HepG2 (cell line): ENCODE measurements around the gene CDK5RAP2. TPM values are rescaled to one million over a fixed set of nuclear protein-coding genes. Genes with fewer than 3 reads are reported as not detected.

ENCODE experiments used
- AGO2 ChIP-seq: fragments of 200-400 bp; formaldehyde crosslinking; optimal IDR thresholded peaks from 2 replicates; pipeline ENCODE3; 2017; ENCODE audit warnings: mild to moderate bottlenecking, low read depth, low read length, moderate library complexity
- CBX2 ChIP-seq, 2 experiments: fragments of 200-600 bp in 1 of 2; sonication (generic); formaldehyde crosslinking in 1 of 2; IDR thresholded peaks; 2 replicates each; pipeline versions ENCODE4 v1.7.0 to v1.8.1; 2018 to 2022; ENCODE audit warnings: low read depth in 2 of 2, low read length in 1 of 2, mild to moderate bottlenecking in 1 of 2, missing genetic modification reagents in 1 of 2
- CENPT ChIP-seq: sonication (generic); formaldehyde crosslinking; IDR thresholded peaks from 2 replicates; pipeline ENCODE4 v1.8.0; 2022; ENCODE audit warnings: low read depth, mild to moderate bottlenecking, moderate library complexity, missing genetic modification reagents
- NRL ChIP-seq: sonication (generic); formaldehyde crosslinking; IDR thresholded peaks from 2 replicates; pipeline ENCODE4 v1.5.0; 2020; ENCODE audit warnings: missing genetic modification reagents, mild to moderate bottlenecking, moderate library complexity, borderline replicate concordance
- SOX13 ChIP-seq, 3 experiments: fragments of 450-650 bp in 1 of 3; sonication (generic) in 1 of 3; formaldehyde crosslinking in 1 of 3; IDR thresholded peaks in 2 of 3; conservative IDR thresholded peaks in 1 of 3; 2 replicates each; pipeline versions ENCODE4 v1.5.0 to v1.6.1; 2016 to 2020; ENCODE audit warnings: antibody characterized with exemption in 1 of 3, mild to moderate bottlenecking in 1 of 3, missing compliant biosample characterization in 1 of 3, missing genetic modification reagents in 1 of 3, moderate library complexity in 1 of 3
- SP2 ChIP-seq: sonication (generic); formaldehyde crosslinking; IDR thresholded peaks from 2 replicates; pipeline ENCODE4 v1.5.1; 2020; ENCODE audit warnings: mild to moderate bottlenecking, missing genetic modification reagents
- TMF1 ChIP-seq: sonication (generic); formaldehyde crosslinking; IDR thresholded peaks from 2 replicates; pipeline ENCODE4 v1.8.1; 2022; ENCODE audit warnings: low read depth, missing genetic modification reagents
- ZBTB7B ChIP-seq: sonication (generic); formaldehyde crosslinking; IDR thresholded peaks from 2 replicates; pipeline ENCODE4 v1.4.0; 2020; ENCODE audit warnings: missing genetic modification reagents
- ZFY ChIP-seq: sonication (generic); formaldehyde crosslinking; IDR thresholded peaks from 2 replicates; pipeline ENCODE4 v1.4.0; 2020; ENCODE audit warnings: missing genetic modification reagents
- ZNF577 ChIP-seq: sonication (generic); formaldehyde crosslinking; IDR thresholded peaks from 2 replicates; pipeline ENCODE4 v1.4.0; 2020; ENCODE audit warnings: mild to moderate bottlenecking, low read depth, missing genetic modification reagents, borderline replicate concordance
- polyA plus RNA-seq, 8 experiments: library from polyadenylated mRNA; depleted of rRNA in 3 of 8; stranded (reverse) in 7 of 8; unstranded in 1 of 8; fragments of >200 nt; fragmentation: Illumina TruSeq in 4 of 8; extraction: Trizol in 4 of 8; gene quantifications; 2 replicates each; pipeline versions ENCODE4 v1.2.1 to v1.2.3, GENCODE V29; 2011 to 2016; ENCODE audit warnings: low read depth in 4 of 8, missing spikeins in 1 of 8, mixed read lengths in 1 of 8; ENCODE audit not compliant: insufficient read depth in 1 of 8
- total RNA-seq, 5 experiments: library from RNA; depleted of rRNA; stranded (reverse); fragments of >200 nt; fragmentation: Illumina TruSeq; extraction: Trizol; gene quantifications; 2 replicates each; pipeline ENCODE4 v1.2.3, GENCODE V29; 2016; ENCODE audit warnings: low read depth in 1 of 5
- TF ChIP-seq, protein P1 (sequence below): sonication (generic); formaldehyde crosslinking; IDR thresholded peaks from 2 replicates; pipeline ENCODE4 v1.4.0; 2020; ENCODE audit warnings: mild to moderate bottlenecking, missing genetic modification reagents
- TF ChIP-seq, protein P2 (sequence below): sonication (generic); formaldehyde crosslinking; IDR thresholded peaks from 2 replicates; pipeline ENCODE4 v1.5.0; 2020; ENCODE audit warnings: missing genetic modification reagents, mild to moderate bottlenecking, borderline replicate concordance
- TF ChIP-seq, protein P3 (sequence below): IDR thresholded peaks from 2 replicates; pipeline ENCODE4 v1.6.1; 2016; ENCODE audit warnings: missing genetic modification reagents, missing compliant biosample characterization
- TF ChIP-seq, protein P4 (sequence below): sonication (generic); formaldehyde crosslinking; IDR thresholded peaks from 2 replicates; pipeline ENCODE4 v1.5.1; 2020; ENCODE audit warnings: missing genetic modification reagents, mild to moderate bottlenecking, borderline replicate concordance

Gene CDK5RAP2
- total and polyA plus RNA-seq, 2 of the 13 experiments (the other 11 are each of a cell fraction or from before 2014, with no cell fraction given): 31.8 to 42.2 TPM

DNA sequence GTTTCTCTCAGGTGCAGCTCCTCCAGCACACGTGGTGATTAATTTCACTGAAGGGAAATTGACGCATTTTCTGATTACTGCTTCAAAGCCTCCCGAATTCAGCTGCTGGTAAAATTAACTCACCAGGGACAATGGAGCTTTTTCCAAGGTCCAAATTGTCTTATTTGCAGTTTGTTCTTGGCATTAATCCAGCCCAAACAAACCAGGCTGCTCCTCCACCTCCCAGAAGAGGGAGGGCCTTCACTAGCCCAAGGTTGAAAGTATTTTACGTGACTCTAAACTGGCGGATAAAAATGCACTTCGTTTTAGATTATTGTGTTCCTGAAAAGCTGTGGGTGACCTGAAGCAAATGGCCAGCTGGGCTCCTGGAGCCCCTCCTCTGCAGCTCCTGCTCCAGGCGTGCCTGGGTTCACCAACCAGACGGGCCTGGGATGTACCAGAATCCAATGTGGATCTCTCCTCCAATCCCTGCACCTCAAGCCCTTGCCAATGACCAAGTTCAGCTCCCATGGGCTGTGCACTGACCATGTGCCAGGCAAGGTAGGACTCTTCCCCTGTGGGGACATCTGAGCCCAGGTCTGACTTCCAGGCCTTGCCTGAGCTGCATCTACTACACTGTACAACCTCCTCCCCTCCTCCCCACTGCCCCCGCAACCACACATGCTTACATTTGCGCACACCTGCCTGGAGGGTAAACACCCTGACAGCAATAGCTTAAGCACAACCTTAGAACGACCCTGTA is 193.4 kb downstream of the CDK5RAP2 start (continued):
- TF ChIP-seq, protein P1, sequence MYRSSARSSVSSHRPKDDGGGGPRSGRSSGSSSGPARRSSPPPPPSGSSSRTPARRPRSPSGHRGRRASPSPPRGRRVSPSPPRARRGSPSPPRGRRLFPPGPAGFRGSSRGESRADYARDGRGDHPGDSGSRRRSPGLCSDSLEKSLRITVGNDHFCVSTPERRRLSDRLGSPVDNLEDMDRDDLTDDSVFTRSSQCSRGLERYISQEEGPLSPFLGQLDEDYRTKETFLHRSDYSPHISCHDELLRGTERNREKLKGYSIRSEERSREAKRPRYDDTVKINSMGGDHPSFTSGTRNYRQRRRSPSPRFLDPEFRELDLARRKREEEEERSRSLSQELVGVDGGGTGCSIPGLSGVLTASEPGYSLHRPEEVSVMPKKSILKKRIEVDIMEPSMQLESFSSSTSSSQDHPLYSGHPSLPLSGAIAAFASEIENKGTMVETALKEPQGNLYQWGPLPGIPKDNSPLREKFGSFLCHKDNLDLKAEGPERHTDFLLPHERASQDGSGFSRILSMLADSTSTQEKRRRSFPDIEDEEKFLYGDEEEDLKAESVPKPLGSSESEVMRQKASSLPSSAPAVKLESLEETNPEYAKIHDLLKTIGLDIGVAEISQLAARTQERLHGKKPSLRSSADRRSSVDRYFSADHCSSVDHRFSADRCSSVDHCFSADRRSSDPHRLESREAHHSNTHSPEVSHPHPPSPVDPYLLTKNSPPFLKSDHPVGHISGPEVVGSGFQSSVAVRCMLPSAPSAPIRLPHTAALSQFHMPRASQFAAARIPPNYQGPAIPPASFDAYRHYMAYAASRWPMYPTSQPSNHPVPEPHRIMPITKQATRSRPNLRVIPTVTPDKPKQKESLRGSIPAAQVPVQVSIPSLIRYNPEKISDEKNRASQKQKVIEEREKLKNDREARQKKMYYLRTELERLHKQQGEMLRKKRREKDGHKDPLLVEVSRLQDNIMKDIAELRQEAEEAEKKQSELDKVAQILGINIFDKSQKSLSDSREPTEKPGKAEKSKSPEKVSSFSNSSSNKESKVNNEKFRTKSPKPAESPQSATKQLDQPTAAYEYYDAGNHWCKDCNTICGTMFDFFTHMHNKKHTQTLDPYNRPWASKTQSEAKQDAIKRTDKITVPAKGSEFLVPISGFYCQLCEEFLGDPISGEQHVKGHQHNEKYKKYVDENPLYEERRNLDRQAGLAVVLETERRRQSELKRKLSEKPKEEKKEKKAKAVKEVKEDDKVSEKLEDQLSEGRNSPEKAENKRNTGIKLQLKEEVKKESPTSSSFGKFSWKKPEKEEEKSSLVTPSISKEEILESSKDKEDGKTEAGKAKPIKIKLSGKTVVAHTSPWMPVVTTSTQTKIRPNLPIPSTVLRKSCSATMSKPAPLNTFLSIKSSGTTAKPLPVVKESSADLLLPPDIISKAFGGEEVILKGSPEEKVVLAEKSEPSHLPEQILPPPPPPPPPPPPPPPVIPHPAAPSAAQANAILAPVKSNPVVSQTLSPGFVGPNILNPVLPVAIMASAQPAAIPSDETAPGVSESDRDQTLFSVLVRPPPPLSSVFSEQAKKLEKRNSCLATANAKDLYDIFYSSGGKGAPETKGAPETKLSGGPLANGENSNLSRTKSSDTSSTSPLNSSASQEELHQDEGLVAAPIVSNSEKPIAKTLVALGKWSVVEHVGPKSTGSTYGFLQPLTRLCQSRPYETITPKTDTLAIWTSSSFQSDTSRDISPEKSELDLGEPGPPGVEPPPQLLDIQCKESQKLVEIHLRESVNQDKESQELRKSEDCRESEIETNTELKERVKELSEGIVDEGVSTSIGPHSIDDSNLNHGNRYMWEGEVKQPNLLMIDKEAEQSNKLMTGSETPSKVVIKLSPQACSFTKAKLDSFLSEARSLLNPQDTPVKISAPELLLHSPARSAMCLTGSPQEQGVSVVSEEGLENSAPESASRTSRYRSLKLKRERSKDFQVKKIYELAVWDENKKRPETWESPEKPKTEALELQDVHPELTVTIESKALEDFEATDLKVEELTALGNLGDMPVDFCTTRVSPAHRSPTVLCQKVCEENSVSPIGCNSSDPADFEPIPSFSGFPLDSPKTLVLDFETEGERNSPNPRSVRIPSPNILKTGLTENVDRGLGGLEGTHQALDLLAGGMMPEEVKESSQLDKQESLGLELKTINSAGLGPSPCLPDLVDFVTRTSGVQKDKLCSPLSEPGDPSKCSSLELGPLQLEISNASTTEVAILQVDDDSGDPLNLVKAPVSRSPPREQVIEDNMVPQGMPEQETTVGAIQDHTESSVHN (CRISPR knock-in tag): no peak
- TF ChIP-seq, protein P2, sequence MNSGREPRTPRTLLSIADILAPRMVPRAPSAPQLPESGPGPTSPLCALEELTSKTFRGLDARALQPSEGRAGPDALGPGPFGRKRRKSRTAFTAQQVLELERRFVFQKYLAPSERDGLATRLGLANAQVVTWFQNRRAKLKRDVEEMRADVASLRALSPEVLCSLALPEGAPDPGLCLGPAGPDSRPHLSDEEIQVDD: no peak
- TF ChIP-seq ZBTB7B (CRISPR knock-in tag): no peak
- TF ChIP-seq ZNF577 (CRISPR knock-in tag): no peak
- TF ChIP-seq ZFY (CRISPR knock-in tag): peak; percentile 60
- no peak for TF ChIP-seq AGO2
- no peak for TF ChIP-seq NRL (CRISPR knock-in tag)
- TF ChIP-seq CENPT (CRISPR knock-in tag): no peak
- TF ChIP-seq TMF1 (CRISPR knock-in tag): no peak
- TF ChIP-seq SP2: no peak
- TF ChIP-seq, protein P3, sequence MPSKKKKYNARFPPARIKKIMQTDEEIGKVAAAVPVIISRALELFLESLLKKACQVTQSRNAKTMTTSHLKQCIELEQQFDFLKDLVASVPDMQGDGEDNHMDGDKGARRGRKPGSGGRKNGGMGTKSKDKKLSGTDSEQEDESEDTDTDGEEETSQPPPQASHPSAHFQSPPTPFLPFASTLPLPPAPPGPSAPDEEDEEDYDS (CRISPR knock-in tag): no peak
- no peak for TF ChIP-seq CBX2 (IDR thresholded peaks at IDR 0.05; ENCODE audit: low read depth, low read length)
- TF ChIP-seq CBX2 (CRISPR knock-in tag; IDR thresholded peaks at IDR 0.05; ENCODE audit: low read depth): no peak
- peak; percentile 40; the same call in 1 of the 2 replicates for TF ChIP-seq SOX13 (IDR thresholded peaks at IDR 0.05)
- peak in 1 of 2 experiments; percentile 90; a peak in 2 of 4 replicates for TF ChIP-seq SOX13 (CRISPR knock-in tag; conservative IDR thresholded peaks at IDR 0.05 in 1 of 2, IDR thresholded peaks at IDR 0.05 in 1 of 2)
- TF ChIP-seq, protein P4, sequence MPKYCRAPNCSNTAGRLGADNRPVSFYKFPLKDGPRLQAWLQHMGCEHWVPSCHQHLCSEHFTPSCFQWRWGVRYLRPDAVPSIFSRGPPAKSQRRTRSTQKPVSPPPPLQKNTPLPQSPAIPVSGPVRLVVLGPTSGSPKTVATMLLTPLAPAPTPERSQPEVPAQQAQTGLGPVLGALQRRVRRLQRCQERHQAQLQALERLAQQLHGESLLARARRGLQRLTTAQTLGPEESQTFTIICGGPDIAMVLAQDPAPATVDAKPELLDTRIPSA (CRISPR knock-in tag): no peak
